ENCODE results near the gene TSPAN33. TPM values are rescaled to one million over a fixed set of nuclear protein-coding genes. Genes with fewer than 3 reads are reported as not detected.

TSPAN33 gene
- total and polyA plus RNA-seq, 2 experiments from 2014 or later, result 10.0 to 14.9 TPM

DNA sequence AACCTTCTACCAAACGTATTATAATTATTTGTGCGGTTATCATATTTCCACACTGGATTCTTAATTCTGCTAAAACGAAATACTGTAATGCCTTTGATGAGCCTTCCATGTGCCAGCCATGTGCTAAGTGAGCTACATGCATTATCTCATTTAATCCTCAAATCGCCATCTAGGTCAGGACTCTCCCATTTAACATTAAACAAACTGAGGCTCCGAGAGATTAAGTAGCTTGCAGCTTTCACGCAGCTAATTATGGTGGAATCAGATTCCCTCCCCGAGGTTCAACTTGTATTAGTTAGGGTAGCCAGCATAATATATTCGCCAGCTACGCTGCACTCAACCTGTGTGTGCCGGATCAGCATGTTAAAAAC, 798 bp upstream of the TSPAN33 start:
- no peak for TF ChIP-seq CTCF (IDR thresholded peaks at IDR 0.05; ENCODE audit: low read depth, low read length)
- Histone ChIP-seq H3K27ac (no peak overlapping the region), H3K9me3 (ENCODE audit: low read depth) (no peaks in the 10 kb centered on the region), H3K27me3 (peaks cover 44% of the 10 kb centered on the region), H3K4me3 (peak overlapping the region; percentile 14), H3K36me3 (no peaks in the 10 kb centered on the region), H3K4me1 (ENCODE audit: low read depth) (no peaks in the 10 kb centered on the region)
- no peak for DNase-seq (ENCODE audit: low read depth in 1 of 2, low spot score in 1 of 2)

DNA sequence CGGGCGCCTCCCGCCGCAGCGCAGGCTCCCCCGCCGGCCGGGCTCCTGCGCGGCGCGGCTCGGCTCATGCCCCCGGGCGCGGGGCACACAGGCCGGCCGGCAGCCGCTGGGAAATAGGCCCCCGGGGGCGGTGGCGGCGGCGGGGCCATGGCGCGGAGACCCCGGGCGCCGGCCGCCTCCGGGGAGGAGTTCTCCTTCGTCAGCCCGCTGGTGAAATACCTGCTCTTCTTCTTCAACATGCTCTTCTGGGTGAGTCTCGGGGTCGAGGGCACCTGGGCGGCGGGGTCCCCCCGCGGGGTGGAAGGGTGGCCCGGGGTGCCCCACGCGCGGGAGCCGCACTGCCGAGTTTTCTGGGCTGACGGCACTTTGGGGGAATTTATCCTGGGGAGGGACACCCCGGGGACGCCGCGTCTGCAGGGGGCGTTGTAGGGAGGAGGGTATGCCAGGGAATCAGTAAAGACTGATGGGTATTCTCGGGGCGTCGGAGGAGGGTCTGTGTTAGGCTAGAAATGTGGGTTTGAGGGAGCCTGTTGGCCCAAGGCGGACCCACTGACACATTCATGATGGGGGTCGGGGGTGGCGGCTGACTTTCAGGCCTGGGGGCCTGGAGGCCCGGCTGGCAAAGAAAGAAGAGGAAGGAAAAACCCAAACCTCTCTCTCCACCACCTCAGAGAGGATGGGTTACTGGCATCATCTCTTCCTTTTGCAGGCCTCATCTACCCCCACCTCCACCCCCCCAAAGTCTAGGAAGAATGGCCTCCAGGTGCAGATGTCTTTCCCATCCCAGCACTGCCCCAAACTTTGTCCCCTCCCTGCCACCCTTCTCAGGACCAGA, 544 bp downstream of the TSPAN33 start:
- H3K4me1 ChIP-seq (ENCODE audit: low read depth), result no peaks in the 10 kb centered on the region
- H3K27me3 ChIP-seq, result peaks cover 44% of the 10 kb centered on the region
- H3K36me3 ChIP-seq, result no peaks in the 10 kb centered on the region
- H3K27ac ChIP-seq, result no peak overlapping the region
- H3K4me3 ChIP-seq, result peak overlapping the region; percentile 56
- peak; percentile 37 for TF ChIP-seq CTCF (IDR thresholded peaks at IDR 0.05; ENCODE audit: low read depth, low read length)
- no peaks in the 10 kb centered on the region for H3K9me3 ChIP-seq (ENCODE audit: low read depth)
- DNase-seq (ENCODE audit: low read depth in 1 of 2, low spot score in 1 of 2), result no peak

- H3K4me1 ChIP-seq (ENCODE audit: low read depth), result no peaks in the 10 kb centered on the region
- no peaks in the 10 kb centered on the region for H3K9me3 ChIP-seq (ENCODE audit: low read depth)
- H3K4me3 ChIP-seq, result no peak overlapping the region
- no peak overlapping the region for H3K27ac ChIP-seq
- no peaks in the 10 kb centered on the region for H3K36me3 ChIP-seq
- no peak for DNase-seq (ENCODE audit: low read depth in 1 of 2, low spot score in 1 of 2)
- peaks cover 44% of the 10 kb centered on the region for H3K27me3 ChIP-seq
- TF ChIP-seq CTCF (IDR thresholded peaks at IDR 0.05; ENCODE audit: low read depth, low read length), result no peak
These were observed 1.9 kb downstream of the TSPAN33 start for GRCh38 chr7:129146237-129146979.

- no peaks in the 10 kb centered on the region for H3K36me3 ChIP-seq
- no peak overlapping the region for H3K4me3 ChIP-seq
- no peak overlapping the region for H3K27ac ChIP-seq
- DNase-seq (ENCODE audit: low read depth in 1 of 2, low spot score in 1 of 2), result no peak
- H3K9me3 ChIP-seq (ENCODE audit: low read depth), result no peaks in the 10 kb centered on the region
- peaks cover 34% of the 10 kb centered on the region for H3K27me3 ChIP-seq
- no peak for TF ChIP-seq CTCF (IDR thresholded peaks at IDR 0.05; ENCODE audit: low read depth, low read length)
- no peaks in the 10 kb centered on the region for H3K4me1 ChIP-seq (ENCODE audit: low read depth)
These were observed 3.2 kb downstream of the TSPAN33 start for GRCh38 chr7:129147731-129148130.

DNA sequence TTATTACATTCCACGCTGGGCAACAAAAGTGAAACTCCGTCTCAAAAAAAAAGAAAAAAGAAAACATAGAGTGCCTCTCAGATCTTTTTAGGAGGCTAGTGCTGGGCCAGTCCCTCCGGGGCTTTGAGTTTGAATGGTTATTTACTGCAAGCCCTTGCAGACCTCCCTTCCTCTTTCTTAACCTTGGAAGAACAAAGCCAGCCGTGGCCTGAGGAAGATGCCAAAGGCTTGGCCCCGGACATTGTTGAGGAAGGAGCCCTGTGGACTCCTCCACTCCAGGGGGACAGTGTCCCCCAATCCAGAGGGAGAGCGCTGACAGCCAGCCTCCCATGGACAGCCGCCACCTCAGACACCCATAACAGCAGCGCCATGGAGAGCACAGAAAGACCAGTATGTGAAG, 5.0 kb downstream of the TSPAN33 start:
- H3K27ac ChIP-seq, result no peak overlapping the region
- peaks cover 18% of the 10 kb centered on the region for H3K27me3 ChIP-seq
- DNase-seq (ENCODE audit: low read depth in 1 of 2, low spot score in 1 of 2), result no peak
- no peak for TF ChIP-seq CTCF (IDR thresholded peaks at IDR 0.05; ENCODE audit: low read depth, low read length)
- no peaks in the 10 kb centered on the region for H3K9me3 ChIP-seq (ENCODE audit: low read depth)
- H3K4me3 ChIP-seq, result no peak overlapping the region
- H3K4me1 ChIP-seq (ENCODE audit: low read depth), result no peaks in the 10 kb centered on the region
- no peaks in the 10 kb centered on the region for H3K36me3 ChIP-seq

Data from cardiac muscle cell (in vitro differentiated cells and primary cell).